IPS-20b (cell line): ENCODE data around the gene NTNG1.

Experiments used
- H3K27ac ChIP-seq: one replicate; pipeline ENCODE4 v1.5.1; 2013; ENCODE audit warnings: low read length
- H3K27me3 ChIP-seq: 2 replicates; pipeline ENCODE4 v1.6.1; 2013; ENCODE audit warnings: mild to moderate bottlenecking, low read length, inconsistent platforms; ENCODE audit not compliant: insufficient read depth
- H3K36me3 ChIP-seq: 2 replicates; pipeline ENCODE4 v1.6.1; 2013; ENCODE audit warnings: low read depth, mild to moderate bottlenecking, inconsistent platforms, low read length, moderate library complexity; ENCODE audit not compliant: insufficient read depth
- H3K4me1 ChIP-seq: 2 replicates; pipeline ENCODE4 v1.6.1; 2013; ENCODE audit warnings: mild to moderate bottlenecking, control low read depth, inconsistent platforms, low read length, moderate library complexity; ENCODE audit not compliant: insufficient read depth
- H3K4me3 ChIP-seq: 2 replicates; pipeline ENCODE4 v1.5.1; 2013; ENCODE audit warnings: mild to moderate bottlenecking, low read length, inconsistent platforms
- H3K9ac ChIP-seq: 2 replicates; pipeline ENCODE4 v1.6.1; 2013; ENCODE audit warnings: low read depth, mild to moderate bottlenecking, inconsistent platforms, low read length, moderate library complexity
- H3K9me3 ChIP-seq: 2 replicates; pipeline ENCODE4 v1.6.1; 2013; ENCODE audit warnings: mild to moderate bottlenecking, low read depth, low read length, inconsistent platforms; ENCODE audit not compliant: insufficient read depth

NTNG1 gene

DNA sequence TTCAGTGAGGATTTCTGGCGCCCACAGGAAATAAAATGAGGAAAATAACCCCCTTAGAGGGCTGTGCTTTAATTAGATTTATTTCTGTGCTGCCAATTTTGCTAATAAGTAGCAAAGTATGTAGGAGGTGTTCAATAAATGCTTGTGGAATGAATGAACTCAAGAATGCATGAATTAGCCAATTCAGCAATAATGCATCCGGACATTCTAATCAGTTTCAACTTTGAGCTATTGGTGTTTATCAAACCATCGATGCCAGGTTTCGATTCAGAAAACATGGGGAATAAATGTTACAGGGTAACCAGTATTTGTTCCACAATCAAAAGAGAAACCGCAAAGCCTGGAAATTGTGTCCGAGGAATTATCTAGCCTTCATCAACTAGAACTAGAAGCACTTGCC is 353.2 kb downstream of the NTNG1 start:
- Histone ChIP-seq H3K36me3 (no peaks in the 10 kb centered on the region), H3K9ac (no peak overlapping the region), H3K9me3 (no peaks in the 10 kb centered on the region), H3K27me3 (no peaks in the 10 kb centered on the region), H3K4me1 (no peaks in the 10 kb centered on the region), H3K27ac (no peak overlapping the region), H3K4me3 (no peak overlapping the region)

DNA sequence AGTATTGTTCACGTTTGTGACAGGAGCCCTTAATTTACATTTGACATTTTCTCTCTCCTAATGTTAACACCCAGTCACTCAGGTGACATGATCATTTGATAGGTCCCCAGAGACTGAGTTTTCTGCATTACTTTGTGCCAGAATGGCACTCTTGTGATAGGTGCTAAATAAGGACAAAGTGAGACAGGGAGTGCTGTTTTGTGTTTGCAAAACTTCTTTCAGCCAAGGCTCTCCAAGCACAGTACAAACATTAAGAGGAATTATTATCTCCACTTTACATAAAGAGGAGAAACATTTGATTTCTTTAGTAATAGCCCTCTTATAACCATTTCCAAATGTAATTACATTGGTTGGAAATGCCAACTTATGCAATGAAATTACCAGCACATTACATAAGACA is 355.2 kb downstream of the NTNG1 start:
- H3K27me3 ChIP-seq, result no peaks in the 10 kb centered on the region
- H3K36me3 ChIP-seq, result no peaks in the 10 kb centered on the region
- H3K9ac ChIP-seq, result no peak overlapping the region
- no peak overlapping the region for H3K4me3 ChIP-seq
- no peaks in the 10 kb centered on the region for H3K9me3 ChIP-seq
- H3K27ac ChIP-seq, result no peak overlapping the region
- H3K4me1 ChIP-seq, result no peaks in the 10 kb centered on the region

DNA sequence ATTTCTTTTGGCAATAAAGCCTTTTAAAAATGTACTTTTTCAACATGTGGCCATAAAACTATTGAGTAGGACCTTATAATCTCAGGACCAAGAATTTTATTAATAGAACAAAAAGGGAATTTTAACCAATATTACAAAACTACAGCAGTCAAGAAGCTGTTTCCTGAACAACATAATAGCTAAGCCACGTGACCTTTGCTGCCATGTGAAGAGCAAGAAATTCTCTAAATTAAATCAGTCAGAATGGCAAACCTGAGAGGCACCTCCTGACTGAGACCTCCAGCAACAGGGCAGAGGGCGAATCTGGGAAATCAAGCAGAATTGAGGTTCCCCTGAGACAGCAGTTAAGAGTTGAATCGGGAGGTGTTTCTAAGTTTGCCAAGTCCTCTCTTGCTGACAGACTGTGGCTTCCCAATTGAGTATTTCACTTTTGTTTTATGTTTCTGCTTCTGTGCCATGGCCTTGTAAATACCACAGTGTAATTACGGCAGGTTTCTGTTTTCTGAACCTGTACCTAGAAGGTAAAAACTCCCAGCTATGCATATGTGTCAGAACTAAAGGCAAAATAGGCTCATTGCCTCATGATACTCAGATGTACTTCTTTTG is 358.4 kb downstream of the NTNG1 start:
- no peak overlapping the region for H3K4me3 ChIP-seq
- H3K27ac ChIP-seq, result no peak overlapping the region
- H3K4me1 ChIP-seq, result no peaks in the 10 kb centered on the region

DNA sequence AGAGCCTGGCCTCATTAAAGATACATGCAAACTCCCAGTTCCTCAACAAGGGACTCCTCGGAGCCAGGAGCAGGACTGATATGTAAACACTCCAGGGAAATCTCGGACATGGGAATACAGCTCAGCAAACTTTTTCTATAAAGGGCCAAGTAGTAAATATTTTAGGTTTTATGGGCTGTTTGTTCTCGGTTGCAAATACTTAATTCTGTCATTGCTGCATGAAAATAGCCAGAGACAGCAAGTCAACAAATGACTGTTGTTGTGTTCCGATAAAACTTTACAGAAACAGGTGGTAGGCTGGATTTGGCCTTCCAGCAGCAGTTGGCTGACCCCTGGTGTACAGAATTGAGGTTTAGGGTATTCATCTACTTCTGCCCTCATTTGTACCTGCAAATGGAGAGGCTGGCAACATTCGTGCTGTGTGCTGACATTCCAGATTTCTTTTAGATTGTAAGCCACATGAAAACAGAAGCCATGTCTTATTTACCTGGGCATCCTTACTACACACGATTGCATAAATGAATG is 360.3 kb downstream of the NTNG1 start:
- Histone ChIP-seq H3K27me3 (no peaks in the 10 kb centered on the region), H3K9ac (no peak overlapping the region), H3K4me1 (no peaks in the 10 kb centered on the region), H3K9me3 (no peaks in the 10 kb centered on the region), H3K27ac (no peak overlapping the region), H3K36me3 (no peaks in the 10 kb centered on the region), H3K4me3 (no peak overlapping the region)

More for the DNA sequence above, 358.4 kb downstream of the NTNG1 start:
- H3K9me3 ChIP-seq, result no peaks in the 10 kb centered on the region
- no peak overlapping the region for H3K9ac ChIP-seq
- H3K36me3 ChIP-seq, result no peaks in the 10 kb centered on the region
- H3K27me3 ChIP-seq, result no peaks in the 10 kb centered on the region

DNA sequence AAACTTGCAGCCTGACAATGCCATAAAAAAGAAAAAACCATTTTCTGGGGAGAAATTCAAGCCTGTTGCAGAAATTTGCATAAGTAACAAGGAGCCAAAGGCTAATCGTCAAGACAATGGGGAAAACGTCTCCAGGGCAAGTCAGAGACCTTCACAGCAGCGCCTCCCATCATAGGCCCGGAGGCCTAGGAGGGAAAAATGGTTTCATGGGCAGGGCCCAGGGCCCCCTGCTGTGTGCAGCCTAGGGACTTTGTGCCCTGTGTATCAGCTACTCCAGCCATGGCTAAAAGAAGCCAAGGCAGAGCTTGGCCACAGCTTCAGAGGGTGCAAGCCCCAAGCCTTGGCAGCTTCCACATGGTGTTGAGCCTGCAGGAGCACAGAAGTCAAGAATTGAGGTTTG is 369.5 kb downstream of the NTNG1 start:
- H3K9ac ChIP-seq, result no peak overlapping the region
- no peaks in the 10 kb centered on the region; the same call in 1 of the 2 replicates for H3K4me1 ChIP-seq
- no peaks in the 10 kb centered on the region for H3K27me3 ChIP-seq
- H3K9me3 ChIP-seq, result peaks cover 17% of the 10 kb centered on the region
- no peak overlapping the region for H3K27ac ChIP-seq
- no peak overlapping the region for H3K4me3 ChIP-seq
- no peaks in the 10 kb centered on the region for H3K36me3 ChIP-seq

DNA sequence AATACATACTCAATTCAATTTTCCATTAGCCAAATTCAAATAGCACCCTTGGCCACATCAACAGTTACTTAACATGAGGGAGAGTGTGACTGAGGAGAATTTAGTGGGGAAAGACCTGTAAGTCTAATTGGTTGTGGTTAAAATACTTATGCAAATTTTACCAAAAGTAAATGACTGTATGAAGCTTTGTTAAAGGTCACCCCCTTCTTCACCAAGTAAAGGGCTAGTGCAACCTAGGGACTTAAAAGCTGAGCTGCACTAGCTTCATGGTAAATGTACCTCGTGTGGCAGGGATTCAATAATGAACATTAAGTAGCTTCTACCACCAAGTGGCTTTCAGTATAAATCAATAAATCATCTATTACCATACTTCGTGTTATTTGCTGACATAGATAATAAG is 372.0 kb downstream of the NTNG1 start:
- Histone ChIP-seq H3K4me3 (no peak overlapping the region), H3K36me3 (no peaks in the 10 kb centered on the region), H3K9ac (no peak overlapping the region), H3K27me3 (no peaks in the 10 kb centered on the region), H3K9me3 (peaks cover 17% of the 10 kb centered on the region), H3K4me1 (no peaks in the 10 kb centered on the region; the same call in 1 of the 2 replicates), H3K27ac (no peak overlapping the region)

GRCh38 chr1:107514841-107515240 is 374.0 kb downstream of the NTNG1 start:
- H3K27me3 ChIP-seq, result no peaks in the 10 kb centered on the region
- H3K9ac ChIP-seq, result no peak overlapping the region
- H3K4me3 ChIP-seq, result no peak overlapping the region
- H3K36me3 ChIP-seq, result no peaks in the 10 kb centered on the region
- no peaks in the 10 kb centered on the region; the same call in 1 of the 2 replicates for H3K4me1 ChIP-seq
- H3K9me3 ChIP-seq, result peaks cover 16% of the 10 kb centered on the region
- H3K27ac ChIP-seq, result no peak overlapping the region

DNA sequence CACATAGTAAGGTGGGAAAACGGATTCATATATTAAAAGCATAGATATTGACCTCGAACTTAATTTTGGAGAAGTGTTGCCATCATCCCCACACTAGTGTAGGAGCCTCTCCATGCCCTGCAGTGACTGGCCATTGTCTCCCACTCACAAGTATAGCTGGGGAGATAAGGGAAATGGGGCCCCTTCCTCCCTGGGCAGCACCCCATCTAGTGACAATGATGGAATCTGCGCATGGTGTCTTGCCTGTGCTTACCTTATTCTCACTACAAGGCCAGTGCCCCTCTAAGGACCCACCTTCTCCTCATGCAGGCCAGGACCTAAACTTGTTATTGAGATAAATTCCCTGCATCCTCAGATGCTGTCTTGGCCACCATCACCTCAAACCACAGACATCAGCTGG is 374.9 kb downstream of the NTNG1 start:
- Histone ChIP-seq H3K27me3 (no peaks in the 10 kb centered on the region), H3K27ac (no peak overlapping the region), H3K4me1 (no peaks in the 10 kb centered on the region; the same call in 1 of the 2 replicates)

DNA sequence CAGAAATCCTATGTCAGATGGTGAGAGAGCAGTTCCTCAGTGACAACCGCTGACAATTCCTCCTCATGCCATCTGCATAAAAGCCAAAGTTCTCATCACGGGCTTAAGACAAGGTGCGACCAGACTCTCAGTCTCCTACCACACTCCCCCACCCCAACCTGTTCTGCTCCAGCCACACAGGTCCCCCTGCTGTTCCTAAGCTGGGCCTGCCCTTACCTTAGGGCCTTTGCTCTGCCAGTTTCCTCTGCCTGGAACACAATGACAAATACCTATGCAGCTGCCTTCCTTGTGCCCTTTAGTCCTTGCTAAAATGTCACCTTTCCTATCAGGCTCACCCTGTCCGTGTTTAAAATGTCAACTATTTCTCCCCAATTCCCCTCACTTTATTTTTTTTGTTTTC is 382.2 kb downstream of the NTNG1 start:
- Histone ChIP-seq H3K9me3 (no peaks in the 10 kb centered on the region), H3K36me3 (no peaks in the 10 kb centered on the region), H3K27me3 (no peaks in the 10 kb centered on the region), H3K4me1 (peaks cover 13% of the 10 kb centered on the region; the same call in 1 of the 2 replicates), H3K27ac (no peak overlapping the region), H3K9ac (no peak overlapping the region), H3K4me3 (no peak overlapping the region)

More for the DNA sequence above, 374.9 kb downstream of the NTNG1 start:
- Histone ChIP-seq H3K36me3 (no peaks in the 10 kb centered on the region), H3K9me3 (peaks cover 7% of the 10 kb centered on the region), H3K4me3 (no peak overlapping the region), H3K9ac (no peak overlapping the region)

DNA sequence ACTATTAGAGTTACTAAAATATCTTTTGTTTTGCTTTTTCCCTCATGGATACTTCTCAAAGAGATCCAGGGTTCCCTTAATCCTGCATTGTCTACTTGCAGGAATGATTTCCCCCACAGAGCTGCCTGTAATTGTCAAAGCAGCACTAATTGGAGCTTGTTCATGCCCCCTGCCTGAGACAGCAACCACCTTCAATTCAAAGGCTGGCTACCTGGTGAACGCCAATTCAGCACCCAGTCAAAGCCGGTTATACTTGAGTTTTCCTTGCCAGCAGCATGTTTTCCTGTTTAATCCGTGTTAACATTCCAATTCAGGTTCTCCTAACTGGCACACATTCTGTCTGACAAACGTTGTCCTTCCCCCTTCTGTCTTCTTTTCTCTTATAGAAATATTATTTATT is 382.9 kb downstream of the NTNG1 start:
- Histone ChIP-seq H3K36me3 (no peaks in the 10 kb centered on the region), H3K4me3 (no peak overlapping the region), H3K9ac (no peak overlapping the region), H3K4me1 (peaks cover 13% of the 10 kb centered on the region; the same call in 1 of the 2 replicates), H3K9me3 (no peaks in the 10 kb centered on the region), H3K27ac (no peak overlapping the region), H3K27me3 (no peaks in the 10 kb centered on the region)

DNA sequence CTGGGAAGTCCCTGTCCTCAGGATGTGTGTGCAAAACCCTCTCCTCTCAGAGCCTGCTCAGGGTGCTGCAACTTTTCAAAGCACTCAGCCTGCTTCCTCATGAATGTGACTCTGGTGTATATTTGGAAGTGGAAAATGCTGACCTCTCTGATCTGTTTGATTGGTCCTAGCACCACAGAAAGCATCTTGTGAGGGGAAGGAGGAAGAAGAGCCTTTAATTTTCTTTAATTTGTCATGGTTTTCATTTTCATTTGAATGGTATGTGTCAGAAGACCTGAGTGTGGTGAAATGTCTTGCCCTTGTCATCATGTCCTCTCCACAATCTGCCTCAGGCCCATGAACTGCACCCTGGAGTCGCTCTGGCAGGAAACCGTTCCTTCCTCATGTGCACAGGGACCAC is 383.5 kb downstream of the NTNG1 start:
- Histone ChIP-seq H3K36me3 (no peaks in the 10 kb centered on the region), H3K4me3 (no peak overlapping the region), H3K27me3 (no peaks in the 10 kb centered on the region), H3K9me3 (no peaks in the 10 kb centered on the region), H3K9ac (no peak overlapping the region), H3K27ac (no peak overlapping the region), H3K4me1 (peaks cover 13% of the 10 kb centered on the region; the same call in 1 of the 2 replicates)

DNA sequence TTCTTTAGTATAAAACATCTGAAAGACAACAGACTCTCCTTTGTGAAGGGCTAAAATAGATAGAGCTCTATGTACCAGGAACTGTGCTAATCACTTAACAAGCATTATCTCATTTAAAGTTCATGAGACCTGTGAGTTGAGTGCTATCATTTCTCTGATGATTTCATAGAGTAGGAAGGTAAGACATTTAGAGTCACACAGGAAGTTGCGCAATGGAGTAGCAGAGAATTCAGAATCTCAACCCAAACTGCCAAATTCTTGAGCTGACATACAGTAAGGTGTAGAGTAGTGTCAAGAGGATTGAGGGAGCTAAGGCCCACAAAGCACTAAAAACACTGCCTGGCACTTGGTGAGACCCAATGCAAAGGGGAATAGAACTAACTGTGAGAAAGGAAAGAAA is 384.3 kb downstream of the NTNG1 start:
- Histone ChIP-seq H3K4me1 (peaks cover 13% of the 10 kb centered on the region; the same call in 1 of the 2 replicates), H3K27ac (no peak overlapping the region), H3K9ac (no peak overlapping the region), H3K9me3 (no peaks in the 10 kb centered on the region), H3K27me3 (no peaks in the 10 kb centered on the region), H3K4me3 (no peak overlapping the region), H3K36me3 (no peaks in the 10 kb centered on the region)
